Activated T-helper 1 cell treated with anti-CD3 and anti-CD28 coated beads, Interleukin-2, amount 50 U/mL, for 16 hours (primary cell): ENCODE data around the gene CAPS.

Source experiments
- DNase-seq, 2 donors: peaks; one replicate each; pipeline ENCODE4 v3.0.0-alpha.2; 2020; ENCODE audit warnings: low read depth in 1 of 2, low spot score in 1 of 2

CAPS gene

DNA sequence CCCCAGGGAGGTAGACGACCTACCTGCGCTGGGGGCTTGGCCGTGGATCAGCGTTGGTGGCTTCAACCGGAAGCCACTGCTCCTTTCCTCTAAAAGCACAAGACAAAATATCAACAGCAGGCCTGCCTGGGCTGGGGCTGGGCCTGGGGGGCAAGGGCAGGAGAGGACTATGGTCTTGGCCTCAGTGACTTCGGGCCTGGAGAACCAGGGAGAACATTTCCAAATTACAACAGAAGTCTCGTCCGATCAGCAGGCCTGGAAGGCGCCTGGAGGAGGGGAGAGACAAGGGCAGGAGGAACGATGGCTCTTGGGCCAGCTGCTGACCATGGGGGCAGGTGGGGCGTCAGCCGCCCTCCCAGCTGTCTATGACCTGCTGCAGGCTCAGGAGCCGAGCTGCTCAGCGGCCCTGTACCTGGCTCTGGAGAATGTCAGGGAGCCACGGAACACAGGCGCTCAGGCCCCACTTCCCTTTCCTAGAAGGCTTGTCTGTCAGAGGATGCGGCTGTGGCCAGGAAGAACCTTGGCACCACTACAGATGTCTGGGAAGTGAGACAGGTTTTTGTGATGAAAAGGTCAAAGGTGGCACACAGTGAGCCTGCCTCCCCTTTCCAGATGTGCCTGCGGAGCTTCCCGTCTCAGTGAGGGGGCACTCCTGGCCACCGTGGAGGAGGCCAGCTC, 19.5 kb downstream of the CAPS start:
- DNase-seq, result no peak

DNA sequence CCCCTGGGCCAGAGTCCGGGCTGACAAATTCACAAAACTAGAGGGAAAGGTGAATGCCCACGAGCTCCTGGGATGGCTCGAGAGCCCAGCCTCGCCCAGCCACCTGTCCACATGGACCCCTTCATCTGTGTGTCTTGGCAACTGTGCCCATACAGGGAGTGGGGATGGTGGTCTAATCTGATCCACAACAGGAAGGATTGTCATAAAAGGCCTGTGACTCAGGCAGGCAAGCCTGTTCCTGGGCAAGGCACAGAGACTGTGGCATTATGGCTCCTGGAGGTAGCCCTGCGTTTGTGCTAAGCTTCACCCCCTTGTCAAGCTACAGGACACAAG, 20.0 kb downstream of the CAPS start:
- DNase-seq, result no peak

DNA sequence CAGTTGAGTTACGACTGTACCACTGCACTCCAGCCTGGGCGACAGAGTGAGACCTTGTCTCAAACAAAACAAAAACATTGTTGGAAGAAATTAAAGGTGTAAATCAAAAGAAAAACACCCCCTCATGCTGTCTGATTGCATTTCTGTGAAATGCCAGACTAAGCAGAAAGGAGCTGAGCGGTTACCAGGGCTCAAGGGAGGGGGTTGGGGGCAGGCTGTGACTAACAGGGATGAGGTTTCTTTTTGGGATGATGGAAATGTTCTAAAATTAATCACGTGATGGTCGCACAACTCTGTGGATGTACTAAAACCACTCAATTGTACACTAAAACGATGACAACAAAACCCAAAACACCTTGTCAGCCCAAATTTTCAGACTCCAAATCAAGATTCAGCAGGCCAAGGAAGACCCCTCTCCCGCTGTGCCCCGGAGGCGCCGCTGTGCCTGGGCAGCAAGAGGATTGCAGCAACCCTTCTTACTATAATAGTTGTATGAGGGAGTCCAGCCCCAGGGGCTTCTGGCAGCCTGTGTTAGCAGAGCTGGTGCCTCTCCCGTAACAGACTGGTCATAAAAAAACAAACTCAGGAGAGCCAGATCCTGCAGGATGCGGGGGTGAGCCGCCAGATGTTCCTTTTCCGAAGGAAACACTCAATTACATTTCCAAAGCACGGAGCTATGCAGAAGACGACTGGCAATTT, 20.9 kb downstream of the CAPS start:
- no peak for DNase-seq

DNA sequence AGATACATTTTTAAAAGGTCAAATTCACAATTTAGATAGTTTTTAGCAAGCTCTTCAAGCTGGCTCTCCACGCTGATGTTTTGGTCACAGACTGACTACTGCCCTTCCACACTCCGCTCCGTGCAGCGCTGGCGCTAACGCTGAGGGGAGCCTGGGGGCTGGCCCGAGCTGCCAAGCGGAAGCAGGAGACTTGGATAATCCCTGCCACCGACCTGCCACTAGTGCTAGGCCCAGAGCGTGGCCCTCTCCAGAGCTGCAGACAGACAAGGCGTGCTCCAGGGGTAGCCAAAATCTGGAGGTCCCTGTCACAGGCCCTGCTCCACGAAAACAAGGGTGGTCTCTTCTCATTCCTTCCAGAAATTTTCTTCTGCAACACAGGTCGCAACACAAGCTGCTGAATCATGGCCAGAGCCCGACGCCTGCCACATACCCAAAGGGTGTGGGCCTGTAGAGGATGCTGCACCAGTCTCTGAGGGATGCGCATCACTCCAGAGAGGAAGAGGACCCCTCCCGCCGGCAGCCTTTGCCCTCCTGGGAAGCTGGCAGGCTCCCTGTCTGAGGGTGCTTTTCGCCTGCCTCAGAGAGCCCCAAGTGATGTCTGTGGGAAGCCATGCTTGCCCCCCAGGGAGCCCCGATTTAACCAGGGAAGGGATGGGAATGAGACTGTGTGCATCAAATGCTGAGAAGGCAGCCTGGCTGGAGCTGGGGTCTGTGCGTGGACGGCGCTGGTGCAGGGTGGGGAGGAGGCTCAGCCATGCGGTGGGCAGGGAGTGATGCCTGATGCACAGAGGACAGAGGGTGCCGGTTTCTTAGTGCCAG, 21.6 kb downstream of the CAPS start:
- DNase-seq, result no peak

DNA sequence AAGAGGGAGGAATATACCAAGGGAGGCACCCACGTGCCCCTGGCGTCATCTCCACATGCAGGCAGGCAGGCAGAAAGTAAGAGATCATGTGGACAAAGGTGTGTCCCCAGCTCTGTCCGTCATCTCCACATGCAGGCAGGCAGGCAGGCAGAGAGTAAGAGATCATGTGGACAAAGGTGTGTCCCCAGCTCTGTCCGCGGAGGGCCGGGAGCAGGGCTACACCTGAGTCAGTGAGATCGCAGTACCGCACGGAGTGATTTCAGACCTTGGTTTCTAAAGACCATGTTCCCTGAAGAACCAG, 22.2 kb downstream of the CAPS start:
- DNase-seq, result no peak

DNA sequence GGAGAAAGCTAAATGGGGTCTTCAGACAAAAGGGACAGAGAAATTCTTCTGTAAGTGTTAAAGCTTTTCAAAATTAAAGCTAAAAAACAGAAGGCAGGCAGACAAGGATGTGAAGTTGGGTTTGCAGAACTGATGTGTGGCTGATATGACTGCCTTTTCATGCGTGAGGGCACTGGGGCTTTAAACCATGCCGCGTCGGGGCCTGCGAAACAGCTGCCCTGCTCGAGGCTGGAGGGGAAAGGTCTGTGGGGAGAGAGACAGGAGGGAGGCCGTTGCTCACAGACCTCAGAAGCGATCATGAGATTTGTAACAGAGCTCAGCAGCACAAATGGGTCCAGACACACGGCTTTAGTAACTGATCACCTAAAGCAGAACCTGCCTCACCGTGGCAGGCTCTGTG, 23.5 kb downstream of the CAPS start:
- DNase-seq, result no peak

DNA sequence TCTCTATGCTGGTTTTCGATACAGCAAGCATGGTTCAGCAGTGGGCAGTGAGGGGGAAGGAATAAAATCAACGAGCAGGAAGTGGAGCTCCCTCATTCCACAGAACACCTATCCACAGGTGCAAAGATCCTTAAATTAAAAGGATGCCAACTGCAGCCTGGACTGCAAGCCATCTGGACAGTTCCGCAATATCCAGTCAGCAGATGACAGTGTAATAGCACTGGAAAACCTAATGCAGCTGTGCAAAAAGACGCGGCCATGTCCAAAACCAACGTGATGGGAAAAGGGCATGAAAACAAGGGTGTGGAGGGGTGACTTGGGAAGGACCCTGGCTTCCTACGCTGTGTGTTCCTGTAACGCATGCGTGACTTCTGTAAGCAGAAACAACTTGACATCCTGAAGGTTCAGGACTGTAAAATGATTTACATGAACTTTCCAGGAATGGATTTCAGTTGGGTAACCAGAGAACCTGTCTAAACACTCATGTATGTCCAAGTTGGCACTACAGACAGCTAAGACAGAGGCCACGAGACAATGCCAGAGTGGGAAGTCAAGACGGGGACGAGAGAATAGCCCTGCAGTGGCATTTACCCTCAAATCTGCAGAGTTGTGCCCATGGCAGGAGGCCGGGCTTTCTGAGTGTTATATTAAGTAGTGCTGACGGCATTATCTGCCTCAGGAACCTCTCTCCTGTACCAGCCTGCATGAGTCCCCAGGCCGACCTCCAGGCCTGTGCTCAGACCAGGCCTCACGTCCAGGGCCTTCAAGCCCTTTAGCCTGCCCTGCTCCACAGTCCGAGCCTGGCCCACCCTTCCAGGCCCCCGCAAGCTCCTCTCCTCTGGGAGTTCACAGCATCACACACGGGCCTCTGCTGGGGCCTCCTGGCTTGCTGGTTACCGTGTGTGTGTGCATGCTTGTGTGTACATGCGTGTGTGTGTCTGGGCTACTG, 26.5 kb downstream of the CAPS start:
- DNase-seq, result no peak

DNA sequence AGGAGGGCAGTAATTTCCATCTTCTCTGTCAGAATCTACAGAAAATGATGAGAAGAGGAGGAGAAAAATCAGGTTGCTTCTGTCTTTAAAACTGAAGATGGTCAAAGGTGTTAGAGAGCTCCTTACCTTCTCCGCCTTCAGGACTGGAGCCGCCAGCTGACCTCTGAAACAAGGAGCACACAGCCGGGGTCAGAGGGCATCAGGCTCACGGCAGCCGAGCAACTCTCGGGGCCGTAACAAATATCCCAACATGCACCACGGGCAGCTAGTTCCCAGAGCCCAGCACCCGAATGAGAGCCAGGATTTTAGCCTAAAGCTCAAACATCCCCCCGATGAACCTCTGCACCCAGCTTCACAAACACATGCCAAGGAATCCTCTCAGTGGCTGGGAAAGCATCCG, 27.6 kb downstream of the CAPS start:
- no peak for DNase-seq

DNA sequence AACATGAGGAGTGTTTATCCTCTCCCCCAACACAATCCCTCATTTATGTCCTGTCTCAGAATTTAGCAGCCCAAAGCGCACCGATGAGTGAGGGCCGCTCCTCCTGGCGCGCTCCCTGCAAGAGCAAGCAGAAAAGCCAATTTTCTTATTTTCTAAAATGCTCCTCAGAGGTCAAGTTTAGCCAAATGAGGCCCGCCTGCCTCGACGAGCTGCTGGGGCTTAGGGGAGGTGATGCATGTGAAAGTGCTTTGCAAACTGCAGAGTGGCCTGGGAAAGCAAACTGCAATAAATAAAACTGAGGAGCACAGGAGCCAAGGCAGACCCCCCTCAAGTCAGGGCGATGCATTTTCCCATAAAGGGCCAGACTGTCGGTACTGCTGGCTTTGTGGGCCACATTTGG, 29.0 kb downstream of the CAPS start:
- DNase-seq, result no peak

DNA sequence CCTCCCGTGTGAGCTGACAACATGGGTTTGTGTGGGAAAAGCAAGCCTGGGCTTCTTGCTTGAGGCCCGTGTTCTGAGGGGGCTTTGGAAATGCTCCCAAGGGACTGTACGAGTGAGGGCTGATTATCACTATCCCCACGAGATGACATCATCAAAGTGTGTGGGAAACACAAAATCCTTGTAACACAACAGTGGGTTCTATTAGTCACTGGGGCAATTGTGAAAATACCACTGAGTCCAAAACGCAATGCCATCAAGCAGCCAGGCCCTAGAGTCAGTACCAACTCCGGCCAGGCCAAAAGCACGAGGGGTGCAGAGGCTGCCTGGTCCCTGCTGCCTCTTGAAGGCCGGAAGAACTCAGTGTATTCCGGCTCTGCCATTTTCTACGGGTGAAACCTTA, 29.6 kb downstream of the CAPS start:
- DNase-seq, result no peak

DNA sequence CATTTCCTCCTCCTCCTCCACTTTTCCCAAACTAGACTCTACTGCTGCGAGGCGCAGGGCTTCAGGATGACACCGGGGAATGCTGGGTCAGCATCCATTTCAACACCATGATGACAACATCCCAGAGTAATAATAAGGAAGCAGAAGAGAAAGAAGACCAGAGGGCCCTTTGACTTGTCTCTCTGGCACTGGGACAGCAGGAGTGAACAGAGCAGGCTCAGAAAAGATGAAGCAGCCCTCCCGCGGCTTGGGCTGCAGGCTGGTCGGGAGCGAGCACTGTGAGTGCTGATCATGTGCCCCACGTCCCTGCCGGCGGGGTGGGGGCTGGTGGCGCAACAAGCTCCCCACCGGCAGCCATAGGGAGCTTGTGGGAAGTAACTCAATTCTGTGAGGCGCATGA, 33.4 kb downstream of the CAPS start:
- DNase-seq, result no peak

DNA sequence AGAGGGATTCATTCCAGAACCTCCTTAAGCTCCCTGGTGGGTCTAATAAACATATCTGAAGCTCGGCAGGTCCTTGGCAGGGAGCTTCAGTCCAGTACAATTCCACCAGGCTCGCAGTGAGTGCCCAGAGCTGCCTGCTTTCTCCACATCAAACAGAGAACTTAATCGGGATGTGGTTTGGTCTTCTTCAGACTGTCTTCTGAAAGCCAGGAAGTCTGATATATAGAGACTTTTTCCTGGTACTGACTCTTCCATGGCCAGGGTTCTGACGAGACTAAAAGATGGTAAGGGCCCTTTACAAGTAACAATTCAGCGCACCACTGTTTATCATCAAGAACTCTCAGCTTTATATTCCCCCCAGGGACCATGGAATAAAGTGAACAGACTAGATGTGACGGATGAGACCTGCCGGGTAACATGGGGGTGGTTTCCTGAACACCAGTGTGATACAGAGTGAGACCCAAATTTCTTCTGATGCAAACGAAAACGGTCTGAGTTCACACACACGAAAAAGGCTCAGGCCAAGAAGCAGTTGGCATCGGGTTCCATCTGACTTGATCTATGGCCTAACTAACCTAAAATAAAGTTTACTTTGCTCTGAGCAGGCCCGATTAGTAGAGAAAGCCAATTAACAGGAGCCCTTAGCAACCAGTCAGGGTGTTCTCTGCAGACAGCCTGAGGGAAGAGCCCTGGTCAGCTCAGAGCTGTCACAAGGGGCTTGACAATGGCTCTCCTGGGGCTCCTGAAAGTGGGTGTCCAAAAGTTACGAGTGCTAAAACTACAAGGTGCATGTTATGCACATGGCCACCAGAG, 34.9 kb downstream of the CAPS start:
- no peak for DNase-seq

DNA sequence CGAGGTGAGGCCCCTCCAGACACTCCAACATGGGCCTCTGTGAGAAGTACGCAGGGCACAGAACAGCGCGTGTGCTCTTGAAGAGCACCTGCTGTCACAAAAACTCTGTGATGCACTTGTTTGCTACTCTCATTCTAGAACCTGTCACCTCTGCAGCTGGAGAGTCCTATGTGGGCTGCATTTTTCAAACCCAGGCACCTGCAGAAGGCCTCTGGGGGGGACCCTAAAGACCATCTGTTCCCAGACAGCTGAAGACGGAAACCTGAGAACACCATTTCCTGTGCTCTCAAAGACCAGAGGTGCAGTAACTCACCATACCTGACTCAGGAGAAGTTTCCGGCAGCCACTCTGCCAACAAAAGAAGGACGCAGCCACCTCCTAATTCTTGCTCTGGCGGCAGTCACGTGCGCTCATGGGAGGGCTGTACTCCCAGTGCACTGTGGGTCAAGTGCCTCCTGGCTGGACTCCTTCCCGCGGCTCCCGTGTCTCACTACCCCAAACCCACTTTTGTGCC, 35.8 kb downstream of the CAPS start:
- peak; percentile 12 to 13 for DNase-seq

DNA sequence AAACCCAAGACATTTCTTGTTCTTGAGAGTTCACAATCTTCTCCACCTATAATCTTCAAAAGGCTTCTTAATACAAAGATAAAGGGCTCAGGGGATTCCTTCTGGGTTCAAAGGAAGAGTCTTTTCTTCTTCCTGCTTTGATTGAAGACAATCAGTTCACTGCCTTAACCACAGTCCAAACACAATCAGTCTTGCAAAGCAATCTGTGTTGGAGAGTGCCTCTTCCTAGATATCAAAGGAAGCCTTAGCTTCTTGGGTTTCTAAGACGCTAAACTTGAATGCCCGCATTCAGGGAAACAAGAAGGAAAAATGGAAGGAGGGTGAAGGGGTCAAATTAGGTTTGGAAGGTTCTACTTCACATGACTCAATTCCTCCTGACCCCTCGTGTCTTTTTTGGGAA, 36.7 kb downstream of the CAPS start:
- DNase-seq, result no peak

DNA sequence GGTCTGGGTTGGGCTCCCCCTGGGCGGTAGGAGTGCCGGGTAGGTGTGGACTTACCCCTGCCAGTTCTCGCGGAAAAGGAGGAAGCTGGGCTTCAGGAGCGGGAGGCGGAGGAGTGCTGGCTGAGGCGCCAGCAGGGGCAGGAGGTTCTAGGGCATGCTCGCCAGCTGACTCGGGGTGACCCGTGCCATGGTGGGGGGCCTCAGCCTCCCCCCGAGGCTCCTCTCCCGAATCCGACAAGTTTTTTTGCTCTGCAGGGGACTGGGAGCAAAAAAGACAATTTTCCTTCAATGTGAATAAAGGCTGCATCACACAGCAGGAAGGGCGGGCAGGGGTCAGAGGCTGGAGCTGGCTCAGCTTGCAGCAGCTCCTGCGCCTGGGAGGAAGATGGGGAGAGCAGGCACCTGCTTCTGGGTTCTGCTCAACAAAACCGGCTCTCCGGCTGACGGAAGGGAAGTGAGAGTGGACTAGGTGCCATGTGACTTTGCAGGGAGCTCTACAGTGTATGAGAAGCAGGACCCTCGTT, 37.3 kb downstream of the CAPS start:
- DNase-seq, result no peak

DNA sequence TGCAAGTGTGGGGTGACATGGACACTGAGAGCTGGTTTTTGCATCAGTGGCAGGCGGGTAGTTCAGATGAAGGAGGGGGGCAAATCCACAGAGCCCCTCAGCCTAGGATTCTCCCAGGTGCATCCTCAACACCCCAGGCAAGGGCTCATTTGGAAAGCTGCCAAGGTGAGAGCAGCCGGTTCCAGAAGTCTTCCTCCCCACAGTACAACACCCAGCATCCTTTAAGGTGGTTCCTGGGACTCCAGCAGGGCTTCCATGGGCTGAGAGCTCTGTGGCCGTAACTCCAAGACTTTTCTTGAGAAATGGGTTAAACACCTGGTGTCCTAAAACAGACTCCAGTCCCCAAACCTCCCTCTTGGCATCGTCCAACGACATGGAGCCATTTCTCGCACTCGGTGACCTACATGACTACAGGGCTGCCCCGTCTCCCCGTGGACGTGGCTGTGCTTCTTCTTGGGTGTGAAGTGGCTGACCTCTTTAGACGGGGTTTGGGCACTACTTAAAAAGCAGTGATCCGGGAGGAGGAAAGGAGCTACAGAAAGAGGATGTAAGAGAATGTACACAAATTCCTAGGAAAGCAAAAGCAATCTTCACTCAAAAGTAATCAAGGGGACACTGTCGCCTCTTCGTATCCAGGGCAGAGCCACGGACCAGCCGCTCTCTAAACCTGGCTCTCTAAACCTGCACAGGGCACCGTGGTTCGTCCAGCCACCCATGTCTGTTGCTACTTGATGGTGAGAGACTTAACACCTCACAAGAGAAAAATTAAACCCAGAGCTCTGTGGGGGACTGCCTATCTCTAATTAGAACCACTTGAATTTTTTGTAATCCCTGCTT, 38.4 kb downstream of the CAPS start:
- DNase-seq, result no peak

DNA sequence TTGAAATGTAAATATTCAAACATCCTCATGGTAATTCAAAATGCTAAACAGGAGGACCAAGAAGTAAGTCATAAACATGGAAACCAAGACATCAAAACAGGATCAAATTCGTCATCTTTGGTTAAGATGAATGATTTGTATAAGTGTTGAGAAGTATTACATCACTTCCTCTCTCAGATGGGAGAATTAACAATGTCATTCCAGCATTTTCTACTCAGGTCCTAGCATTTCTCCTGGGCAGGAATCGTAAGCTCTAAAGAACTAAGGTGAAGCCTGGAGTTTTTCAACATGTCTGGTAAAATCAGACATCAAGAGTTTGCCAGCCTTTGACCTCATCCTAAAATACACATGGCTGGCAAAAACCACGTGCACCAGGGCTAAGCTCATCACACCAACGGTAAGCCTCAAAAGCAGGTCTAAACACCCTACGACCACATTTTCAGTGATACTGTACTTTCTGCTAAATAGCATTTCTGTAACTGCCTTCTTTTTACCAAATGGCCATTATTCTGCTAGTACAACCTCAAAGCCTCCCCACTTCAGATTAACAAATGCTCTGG, 39.1 kb downstream of the CAPS start:
- no peak for DNase-seq

DNA sequence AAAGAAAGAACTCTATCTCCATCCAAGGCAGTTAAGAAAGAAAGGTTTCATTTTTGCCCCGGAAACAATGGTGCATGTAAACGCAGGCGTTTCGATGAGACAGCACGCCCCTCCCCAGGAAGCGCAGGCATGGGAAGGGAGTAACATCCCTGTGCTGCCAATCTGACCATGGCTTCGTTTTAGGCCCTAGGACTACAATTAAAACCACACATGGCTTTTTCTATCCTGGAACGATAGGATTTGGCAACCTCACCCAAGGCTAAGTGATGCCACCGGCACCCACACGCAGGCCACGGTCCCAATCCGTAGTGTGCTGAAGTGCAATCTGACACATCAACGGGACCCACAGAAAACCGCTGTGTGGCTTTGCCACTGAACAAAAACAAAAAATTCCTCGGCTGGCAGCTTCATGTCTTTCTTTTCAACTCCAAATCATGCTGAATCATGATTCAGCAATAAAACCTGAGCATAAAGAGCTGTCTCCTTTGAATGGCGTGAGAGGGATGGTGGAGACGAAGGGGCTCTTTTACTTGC, 39.7 kb downstream of the CAPS start:
- DNase-seq, result no peak

DNA sequence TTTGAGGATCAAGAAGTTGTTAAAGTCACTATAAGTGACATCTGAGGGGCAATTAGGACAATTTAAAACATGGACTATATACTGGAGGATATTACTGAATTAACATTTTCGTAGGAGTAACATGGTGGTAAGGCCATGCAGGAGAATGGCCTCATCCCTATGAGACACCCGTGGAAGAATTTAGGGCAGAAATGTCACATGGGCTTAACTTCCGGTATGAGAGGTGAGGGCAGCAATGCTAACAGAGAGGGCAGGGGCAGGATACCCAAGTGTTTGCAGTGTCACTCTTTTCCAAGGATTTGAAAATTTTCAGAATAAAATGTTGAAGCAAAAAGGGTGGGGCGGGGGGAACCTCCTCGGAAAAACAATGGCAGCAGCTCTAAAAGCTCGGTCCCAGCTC, 40.2 kb downstream of the CAPS start:
- DNase-seq, result no peak
